NCI-H128 (cell line): Measurements from ENCODE around the gene SERTAD2.
A peak's percentile ranks its signal among the peaks of the same experiment; 100 is the strongest.

Experiments
- DNase-seq: peaks from one replicate; lab custom pipeline; 2025; ENCODE audit not compliant: unreplicated experiment; lab: John Stamatoyannopoulos, UW

The SERTAD2 gene

DNA sequence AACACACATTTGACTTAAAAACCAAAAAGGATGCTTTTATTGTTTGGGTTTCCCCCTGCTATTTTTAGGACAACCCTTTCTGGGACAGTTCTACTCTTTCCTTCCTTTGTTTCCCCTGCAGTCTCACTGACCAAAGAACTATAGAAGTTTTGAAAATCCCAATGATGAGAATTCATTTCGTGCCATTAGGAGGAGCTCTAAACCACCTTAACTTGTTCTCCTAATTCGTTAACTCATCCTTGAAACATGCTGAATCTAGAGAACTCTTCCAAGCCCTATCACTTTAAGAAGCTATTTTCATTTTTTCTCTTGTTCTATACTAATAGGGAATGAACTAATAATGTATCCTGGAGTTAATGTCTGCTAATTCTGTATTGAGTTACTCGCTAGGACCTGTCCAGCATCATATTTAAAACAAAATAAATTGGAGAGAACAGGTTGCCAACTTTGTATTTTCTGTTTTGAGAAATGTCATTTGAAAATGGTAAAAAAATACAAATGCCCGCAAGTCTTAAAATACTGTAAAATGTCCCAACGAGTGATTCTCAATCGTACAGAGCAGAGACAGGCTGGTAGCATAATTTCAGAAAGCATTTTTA is 66.7 kb downstream of the SERTAD2 start:
- DNase-seq: peak; percentile 8

- DNase-seq: no peak
Observed at GRCh38 chr2:64586054-64586453, 67.7 kb downstream of the SERTAD2 start.

- DNase-seq: no peak
Observed at GRCh38 chr2:64582774-64583340, 70.9 kb downstream of the SERTAD2 start.

- DNase-seq: no peak
Observed at GRCh38 chr2:64581777-64582539, 71.8 kb downstream of the SERTAD2 start.
